HG03565 (cell line): ENCODE data around the gene ZNF397.

Experiments
- ATAC-seq: cut with Tn5 transposase; IDR thresholded peaks from one replicate; pipeline ENCODE4 v1.9.1; 2021; ENCODE audit warnings: mild to moderate bottlenecking, moderate library complexity; ENCODE audit not compliant: unreplicated experiment

The ZNF397 gene

DNA sequence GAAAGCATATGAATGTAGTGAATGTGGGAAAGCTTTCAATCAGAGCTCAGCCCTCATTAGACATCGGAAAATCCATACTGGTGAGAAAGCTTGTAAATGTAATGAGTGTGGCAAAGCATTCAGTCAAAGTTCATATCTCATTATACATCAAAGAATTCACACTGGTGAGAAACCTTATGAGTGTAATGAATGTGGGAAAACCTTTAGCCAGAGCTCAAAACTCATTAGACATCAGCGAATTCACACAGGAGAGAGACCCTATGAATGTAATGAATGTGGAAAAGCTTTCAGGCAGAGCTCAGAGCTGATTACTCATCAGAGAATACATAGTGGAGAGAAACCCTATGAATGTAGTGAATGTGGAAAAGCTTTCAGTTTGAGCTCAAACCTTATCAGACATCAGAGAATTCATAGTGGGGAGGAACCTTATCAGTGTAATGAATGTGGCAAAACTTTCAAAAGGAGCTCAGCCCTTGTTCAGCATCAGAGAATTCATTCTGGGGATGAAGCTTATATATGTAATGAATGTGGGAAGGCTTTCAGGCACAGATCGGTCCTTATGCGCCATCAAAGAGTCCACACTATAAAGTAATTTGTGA is 5.0 kb downstream of the ZNF397 start:
- no peak for ATAC-seq

GRCh38 chr18:35246831-35247230 is 6.0 kb downstream of the ZNF397 start:
- ATAC-seq: no peak

DNA sequence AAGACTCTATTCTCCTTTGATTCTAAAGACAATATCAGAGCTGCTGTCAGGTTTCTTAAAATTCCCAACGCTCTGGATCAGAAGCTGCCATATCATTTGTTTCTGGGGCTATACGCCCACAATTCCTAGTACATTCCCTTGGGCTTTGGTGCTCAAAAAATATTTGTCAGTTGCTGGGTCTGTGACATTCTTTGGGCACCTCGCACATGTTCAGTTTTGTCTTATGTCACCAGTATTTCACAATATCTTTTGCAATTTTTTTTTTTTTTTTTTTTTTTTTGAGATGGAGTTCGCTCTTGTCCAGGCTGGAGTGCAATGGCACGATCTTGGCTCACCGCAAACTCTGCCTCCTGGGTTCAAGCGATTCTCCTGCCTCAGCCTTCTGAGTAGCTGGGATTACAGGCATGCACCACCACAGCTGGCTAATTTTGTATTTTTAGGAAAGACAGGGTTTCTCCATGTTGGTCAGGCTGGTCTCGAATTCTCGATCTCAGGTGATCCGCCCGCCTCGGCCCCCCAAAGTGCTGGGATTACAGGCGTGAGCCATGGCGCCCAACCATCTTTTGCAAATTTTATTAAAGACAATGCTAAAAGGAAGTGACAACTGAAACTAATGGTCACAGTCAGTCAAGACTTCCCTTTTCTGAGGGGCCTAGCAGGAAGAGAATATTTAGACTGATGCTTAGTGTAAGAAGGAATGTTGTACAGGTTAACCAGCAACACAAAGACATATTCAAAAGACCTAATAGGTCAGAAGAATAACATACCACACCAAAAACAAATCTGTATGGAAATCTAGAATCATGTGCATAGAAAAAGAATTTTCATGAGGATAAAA is 6.8 kb downstream of the ZNF397 start:
- ATAC-seq: no peak

DNA sequence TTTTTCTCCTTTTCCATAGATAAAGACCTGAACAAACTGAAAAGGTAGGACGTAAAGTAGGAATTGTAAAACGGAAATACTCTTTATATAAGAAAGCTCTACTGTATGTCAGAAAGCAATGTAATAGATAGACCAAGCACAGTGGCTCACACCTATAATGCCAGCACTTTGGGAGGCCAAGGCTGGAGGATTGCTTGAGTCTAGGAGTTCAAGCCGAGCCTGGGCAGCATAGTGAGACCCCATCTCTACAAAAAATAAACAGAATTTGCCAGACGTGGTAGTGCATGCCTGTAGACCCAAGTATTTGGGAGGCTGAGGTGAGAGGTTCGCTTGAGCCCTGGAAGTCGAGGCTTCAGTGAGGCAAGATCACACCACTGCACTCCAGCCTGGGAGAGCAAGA is 7.6 kb downstream of the ZNF397 start:
- no peak for ATAC-seq

DNA sequence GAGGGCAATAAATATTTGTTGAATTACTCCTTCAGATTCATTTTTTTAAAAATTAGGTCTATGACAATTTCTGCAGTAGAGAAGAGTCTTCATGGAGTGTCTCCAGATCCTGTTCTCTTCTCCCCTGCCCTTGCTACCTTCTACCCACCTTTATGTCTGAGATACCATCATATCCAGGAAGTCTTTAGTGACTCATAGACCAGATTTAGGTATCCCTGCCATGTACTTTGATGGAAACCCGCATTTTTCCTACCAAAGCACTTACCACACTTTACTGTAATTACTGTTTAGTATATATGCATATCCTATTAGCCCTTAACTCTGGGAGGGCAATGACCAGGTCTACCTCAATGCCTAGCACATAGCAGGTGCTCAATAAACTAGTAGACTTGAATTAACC is 11.6 kb downstream of the ZNF397 start:
- no peak for ATAC-seq

GRCh38 chr18:35253655-35254287 is 12.9 kb downstream of the ZNF397 start:
- no peak for ATAC-seq

DNA sequence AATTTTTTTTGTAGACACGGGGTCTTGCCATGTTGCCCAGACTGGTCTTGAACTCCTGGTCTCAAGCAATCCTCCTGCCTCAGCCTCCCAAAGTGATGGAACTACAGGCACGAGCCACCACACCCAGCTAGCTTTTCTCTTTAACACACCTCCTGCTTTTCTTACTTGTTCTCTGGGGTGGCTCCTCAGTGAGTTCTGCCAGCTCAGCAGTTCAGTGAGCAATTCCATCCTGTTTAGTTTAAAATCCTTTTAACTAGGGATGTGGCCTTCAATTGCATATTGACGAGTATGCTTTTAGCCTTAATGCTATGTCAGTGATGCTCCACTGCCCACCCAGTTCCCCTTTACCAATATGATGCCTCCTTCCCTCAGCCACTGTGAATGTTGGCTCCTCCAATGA is 16.1 kb downstream of the ZNF397 start:
- ATAC-seq: no peak

DNA sequence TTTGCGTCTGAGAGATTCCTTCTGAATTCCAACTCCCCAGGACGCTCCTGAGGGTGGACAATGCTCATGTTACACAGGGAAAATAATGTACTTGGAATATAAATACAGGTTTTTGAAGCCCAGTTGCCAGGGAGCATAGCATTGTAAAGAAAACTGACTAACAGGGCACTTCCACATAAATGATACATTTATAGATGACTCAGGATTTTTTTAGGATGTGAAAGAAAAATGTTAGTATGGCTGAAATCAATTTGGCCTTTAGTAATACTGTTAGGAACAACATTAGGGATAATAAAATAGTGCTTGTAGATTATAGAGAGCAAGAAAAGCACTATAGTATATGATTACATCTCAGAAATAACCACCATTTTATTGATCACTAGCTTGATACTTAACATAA is 23.6 kb downstream of the ZNF397 start:
- no peak for ATAC-seq

GRCh38 chr18:35267161-35267651 is 26.4 kb downstream of the ZNF397 start:
- no peak for ATAC-seq

- no peak for ATAC-seq
Measured at GRCh38 chr18:35267809-35268208, 27.0 kb downstream of the ZNF397 start.

- no peak for ATAC-seq
Measured at GRCh38 chr18:35268821-35269220, 28.0 kb downstream of the ZNF397 start.

- ATAC-seq: no peak
Measured at GRCh38 chr18:35271656-35272055, 30.8 kb downstream of the ZNF397 start.

GRCh38 chr18:35276267-35276666 is 35.4 kb downstream of the ZNF397 start:
- no peak for ATAC-seq

DNA sequence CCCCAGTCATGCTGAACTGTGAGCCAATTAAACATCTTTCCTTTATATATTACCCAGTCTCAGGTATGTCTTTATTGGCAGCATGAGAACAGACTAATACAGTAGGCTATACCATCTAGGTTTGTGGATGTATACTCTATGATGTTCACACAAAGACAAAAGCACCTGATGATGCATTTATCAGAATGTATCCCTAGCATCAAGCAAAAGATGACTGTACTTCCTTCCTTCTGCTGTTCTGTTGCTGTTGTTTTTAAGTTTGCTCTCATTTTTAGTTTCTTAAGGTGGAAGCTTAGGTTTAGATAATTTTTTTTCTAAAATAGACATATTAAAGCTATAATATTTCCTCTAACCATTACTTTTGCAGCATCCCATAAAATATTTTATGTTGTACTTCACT is 36.8 kb downstream of the ZNF397 start:
- ATAC-seq: no peak

DNA sequence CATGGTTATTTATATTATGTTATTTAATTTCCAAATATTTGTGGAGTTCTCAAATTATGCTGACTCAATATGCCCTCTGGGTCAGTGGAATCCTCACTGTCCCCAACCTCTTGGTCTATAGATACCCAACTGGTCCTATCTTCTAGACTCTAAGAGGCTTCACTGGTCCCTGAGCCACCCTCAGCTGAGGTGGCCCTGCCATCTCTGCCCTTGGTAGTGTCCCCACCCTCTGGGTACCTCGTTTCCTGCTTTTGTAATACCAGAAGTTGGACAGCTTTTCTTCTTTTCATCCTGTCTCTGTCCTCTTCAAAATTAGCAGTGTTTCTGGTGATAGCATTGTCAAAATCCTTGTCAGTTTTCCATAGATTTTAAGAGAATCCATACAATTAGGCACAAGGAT is 37.3 kb downstream of the ZNF397 start:
- ATAC-seq: no peak

- ATAC-seq: no peak
Measured at GRCh38 chr18:35278969-35279368, 38.1 kb downstream of the ZNF397 start.

DNA sequence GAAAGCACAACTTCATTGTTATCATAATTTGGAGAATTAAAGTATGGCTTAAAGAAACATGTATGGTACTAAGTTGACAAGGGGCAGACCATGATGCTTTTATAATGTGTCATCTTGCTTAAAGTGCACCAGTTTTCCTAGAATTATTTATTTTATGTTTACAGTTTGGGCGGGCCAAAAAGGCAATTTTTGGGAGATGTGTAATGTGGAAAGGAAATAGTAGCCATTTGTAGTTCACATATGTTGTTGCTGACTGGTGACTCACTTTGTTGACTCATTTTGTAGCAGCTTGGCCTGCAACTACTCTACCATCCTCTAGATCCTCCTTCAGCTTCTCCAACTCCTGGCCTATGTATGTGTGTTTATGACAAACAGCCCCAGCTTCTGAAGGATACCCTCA is 41.5 kb downstream of the ZNF397 start:
- ATAC-seq: no peak

GRCh38 chr18:35283923-35284794 is 43.3 kb downstream of the ZNF397 start:
- ATAC-seq: no peak

DNA sequence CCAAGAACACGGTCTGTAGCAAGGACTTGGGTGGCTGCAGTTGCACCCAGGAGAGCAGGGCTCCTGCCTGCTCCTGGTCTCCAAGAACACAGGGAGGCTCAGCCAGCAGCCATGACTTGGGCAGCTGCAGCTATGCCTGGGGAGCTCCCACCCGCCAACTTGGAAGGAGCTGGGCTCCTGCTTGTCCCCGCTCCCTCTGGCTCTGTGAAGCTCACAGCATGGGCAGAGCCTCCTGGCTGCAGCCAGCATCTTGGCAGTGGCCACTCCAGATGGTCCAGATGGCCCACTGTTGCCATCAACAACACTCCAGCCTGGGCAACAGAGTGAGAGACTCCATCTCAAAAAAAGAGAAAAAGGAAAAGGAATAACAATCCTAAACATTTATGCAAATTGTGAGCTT is 44.0 kb downstream of the ZNF397 start:
- ATAC-seq: no peak

DNA sequence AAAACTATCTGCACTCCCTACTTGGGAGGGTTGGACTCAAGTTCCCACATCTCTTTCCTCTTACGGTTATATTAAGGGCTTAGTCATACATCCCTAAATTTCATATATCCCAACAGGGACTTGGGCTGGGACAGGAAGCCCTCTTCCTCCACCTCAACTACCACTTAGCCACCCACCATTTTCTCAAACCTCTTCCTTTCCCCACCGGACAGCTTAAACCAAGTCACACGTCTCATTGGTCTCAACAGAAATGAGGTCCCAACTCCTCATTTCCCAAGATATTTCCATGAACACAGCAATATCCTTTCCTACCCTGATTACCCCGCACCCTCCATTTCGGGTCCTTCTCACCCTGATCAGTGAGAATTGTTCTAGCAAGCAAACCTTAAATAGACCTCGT is 48.5 kb downstream of the ZNF397 start:
- ATAC-seq: no peak

- peak; percentile 7 for ATAC-seq
Measured at GRCh38 chr18:35289727-35290093, 48.9 kb downstream of the ZNF397 start.
